Amygdala (tissue), 56 donors: ENCODE results near the gene MAPK8IP3.

Experiments used
- DNase-seq, 56 donors: peaks; one replicate each; lab custom pipeline; 2025; lab: John Stamatoyannopoulos, UW

The MAPK8IP3 gene

DNA sequence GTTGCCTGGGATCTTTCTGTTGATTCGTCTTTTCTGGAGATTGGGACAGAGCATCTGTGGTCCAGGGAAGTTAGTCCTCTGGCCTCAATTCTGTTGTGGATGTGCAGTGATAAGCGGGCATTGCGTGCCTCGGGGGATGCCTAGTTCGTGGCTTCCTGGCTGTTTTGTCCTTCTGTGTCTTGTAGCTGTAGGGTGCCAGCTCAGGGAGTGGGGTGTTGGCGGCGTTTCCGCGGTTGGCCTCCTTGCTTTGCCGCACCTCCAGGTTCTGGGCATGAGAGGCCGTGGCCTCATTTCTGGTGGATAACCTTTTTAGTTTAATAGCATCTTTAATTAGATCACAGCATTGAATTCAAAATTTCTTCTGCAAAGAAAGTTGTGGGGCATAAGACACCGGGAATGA is 29.3 kb upstream of the MAPK8IP3 start:
- no peak for DNase-seq

GRCh38 chr16:1677339-1677738 is 28.7 kb upstream of the MAPK8IP3 start:
- no peak for DNase-seq

- DNase-seq: peak; percentile 19 to 94 (median 84)
These were observed 28.0 kb upstream of the MAPK8IP3 start, which contains the start of gene JPT2 for GRCh38 chr16:1677942-1678499. Gene JPT2 (plus strand): TSS chr16:1678279. CDS start chr16:1678313, 34 bp downstream.

DNA sequence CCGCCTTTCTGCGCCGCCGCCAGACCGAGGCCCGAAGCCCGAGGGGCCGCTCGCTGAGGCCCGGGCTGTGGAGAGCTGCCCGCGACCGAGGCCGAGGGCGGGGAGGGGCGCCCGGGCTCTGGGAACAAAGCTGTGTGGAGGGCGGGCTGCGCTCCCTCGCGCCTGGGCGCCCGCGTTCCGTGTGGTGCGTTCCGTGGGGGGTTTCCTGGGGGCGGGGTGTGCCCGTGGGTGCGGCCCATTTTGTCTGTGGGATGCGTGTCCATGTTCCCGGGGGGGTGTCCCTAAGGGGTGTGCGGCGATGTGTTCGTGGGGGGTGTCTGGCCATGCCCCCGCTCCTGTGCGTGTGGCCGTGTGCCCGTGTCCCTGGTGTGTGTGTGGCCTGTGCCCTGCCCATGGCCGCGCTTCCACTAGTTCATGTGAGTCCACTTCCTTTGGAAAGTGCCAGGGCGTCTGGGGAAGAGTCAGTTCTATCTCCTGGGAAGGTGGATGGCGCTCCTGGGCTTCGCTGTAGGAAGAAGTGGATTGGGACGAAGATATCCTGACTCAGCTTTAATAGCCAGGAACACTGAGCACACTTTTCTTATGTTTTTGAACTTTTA is 27.4 kb upstream of the MAPK8IP3 start:
- peak in 8 of 56 donors; percentile 3 to 51 (median 18) for DNase-seq

DNA sequence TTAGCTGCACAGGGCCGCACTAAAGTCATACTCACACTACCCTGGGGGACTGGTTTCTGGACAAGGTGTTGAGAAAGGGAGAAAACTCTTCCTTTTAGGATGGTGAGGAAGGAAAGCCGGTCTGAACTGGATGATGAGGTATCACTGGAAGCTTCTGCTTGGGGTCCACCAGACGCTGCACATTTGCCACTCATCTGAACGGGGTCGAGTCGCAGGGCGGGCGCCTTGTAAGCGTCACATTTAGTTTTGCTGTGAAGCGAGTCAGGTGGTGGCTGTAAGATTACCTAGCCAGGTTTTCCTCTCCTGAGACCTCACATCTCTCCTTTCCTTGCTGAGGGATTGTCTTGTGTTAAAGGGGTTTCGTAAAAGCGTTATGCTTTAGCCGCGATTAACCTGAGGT is 25.6 kb upstream of the MAPK8IP3 start:
- DNase-seq: no peak

GRCh38 chr16:1681032-1681431 is 25.0 kb upstream of the MAPK8IP3 start:
- DNase-seq: no peak

DNA sequence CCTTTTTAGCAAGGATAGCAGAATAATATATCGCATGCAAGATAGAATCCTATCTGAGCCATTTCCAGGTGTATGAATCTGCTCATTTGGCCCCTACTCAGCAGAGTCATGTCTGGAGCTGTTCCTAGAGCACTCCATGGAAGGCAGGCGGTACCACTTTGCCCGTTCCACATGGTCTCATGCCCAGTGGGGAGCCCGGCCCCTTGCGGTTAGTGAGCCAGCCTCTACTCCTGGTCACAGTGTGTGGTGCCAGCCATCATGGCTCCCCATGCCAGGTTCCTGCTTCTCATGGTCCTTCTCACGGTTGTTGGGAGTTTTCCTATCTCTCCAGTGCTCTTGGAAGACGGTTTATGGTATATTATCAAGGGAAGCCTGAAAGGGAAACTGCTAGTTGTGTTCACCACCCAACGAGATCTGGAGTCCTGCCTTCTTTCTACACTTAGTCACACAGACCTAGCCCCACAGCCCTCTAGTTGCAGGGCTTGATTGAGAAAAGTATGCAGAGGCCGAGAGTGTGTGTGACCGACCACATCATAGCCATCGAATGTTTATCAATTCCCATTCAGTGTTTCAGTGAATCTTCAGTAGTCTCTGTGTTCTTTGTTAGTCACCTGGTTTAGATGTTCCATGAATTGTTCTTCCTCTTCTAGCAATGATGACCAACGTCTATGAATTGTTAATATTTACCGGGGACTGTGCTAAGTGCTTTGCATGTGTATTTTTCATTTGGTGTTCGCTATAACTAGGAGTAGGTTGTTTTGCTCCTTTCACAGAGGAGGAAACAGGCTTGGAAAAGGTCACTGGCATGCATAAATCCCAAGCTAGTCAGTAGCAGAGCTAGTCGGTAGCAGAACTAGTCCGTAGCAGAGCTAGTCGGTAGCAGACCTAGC is 18.3 kb upstream of the MAPK8IP3 start:
- no peak for DNase-seq

GRCh38 chr16:1688807-1689560 is 17.0 kb upstream of the MAPK8IP3 start:
- DNase-seq: no peak

DNA sequence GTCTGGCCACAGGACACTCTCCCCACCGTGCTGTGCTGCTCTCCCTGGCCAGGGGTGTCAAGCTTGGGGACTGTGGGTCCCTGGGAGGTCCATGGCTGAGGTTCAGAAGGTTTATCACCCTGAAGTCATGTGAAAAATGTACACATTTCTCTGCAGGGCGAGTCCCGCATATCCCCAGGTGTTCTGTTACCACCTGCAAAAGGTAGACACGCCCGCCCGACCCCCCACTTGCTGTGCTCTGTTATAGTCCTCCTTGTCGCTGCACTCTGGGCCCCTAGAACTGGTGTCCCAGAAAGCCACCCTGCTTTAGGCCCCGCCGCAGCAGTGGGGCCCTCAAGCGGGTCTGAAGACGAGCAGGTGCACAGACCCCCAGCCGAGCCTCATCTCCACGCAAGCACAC is 16.1 kb upstream of the MAPK8IP3 start:
- DNase-seq: no peak

- no peak for DNase-seq
These were observed 15.2 kb upstream of the MAPK8IP3 start for GRCh38 chr16:1690810-1691209.

DNA sequence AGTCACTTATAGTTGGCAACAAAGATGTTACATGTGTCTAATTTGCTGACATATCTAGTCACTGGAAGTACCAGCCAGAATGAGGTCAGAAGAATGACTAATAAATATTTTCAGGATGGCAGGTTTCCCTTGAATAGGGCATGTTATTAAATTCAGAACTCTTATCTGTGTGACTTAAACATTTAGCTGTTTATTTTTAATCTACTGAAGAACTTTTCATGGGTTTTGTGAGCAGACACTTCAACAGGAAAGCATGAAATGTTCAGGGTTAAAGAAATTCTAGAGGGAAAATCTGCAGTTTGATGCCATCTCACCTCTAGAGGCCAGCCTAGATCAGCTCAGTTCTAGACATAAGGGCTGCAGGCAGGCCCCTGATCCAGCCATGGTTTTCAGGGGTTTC is 14.7 kb upstream of the MAPK8IP3 start:
- no peak for DNase-seq

GRCh38 chr16:1691956-1692355 is 14.0 kb upstream of the MAPK8IP3 start:
- DNase-seq: peak in 16 of 56 donors; percentile 7 to 46 (median 25)

DNA sequence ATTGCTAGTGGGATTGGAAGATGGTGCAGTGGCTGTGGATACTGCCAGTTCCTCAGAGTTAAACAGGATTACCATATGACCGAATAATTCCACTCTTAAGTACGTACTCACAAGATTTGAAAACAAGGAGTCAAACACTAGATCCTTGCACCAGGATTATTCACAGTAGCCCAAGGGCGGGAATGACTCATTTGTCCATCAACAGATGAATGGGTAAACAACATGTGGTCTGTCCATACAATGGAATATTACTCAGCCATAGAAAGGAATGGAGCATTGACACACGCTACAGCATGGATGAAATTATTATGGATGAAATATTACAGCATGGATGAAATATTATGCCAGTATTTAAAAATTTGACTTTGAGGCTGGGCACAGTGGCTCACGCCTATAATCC is 9.1 kb upstream of the MAPK8IP3 start:
- no peak for DNase-seq

GRCh38 chr16:1698680-1699079 is 7.3 kb upstream of the MAPK8IP3 start:
- no peak for DNase-seq

DNA sequence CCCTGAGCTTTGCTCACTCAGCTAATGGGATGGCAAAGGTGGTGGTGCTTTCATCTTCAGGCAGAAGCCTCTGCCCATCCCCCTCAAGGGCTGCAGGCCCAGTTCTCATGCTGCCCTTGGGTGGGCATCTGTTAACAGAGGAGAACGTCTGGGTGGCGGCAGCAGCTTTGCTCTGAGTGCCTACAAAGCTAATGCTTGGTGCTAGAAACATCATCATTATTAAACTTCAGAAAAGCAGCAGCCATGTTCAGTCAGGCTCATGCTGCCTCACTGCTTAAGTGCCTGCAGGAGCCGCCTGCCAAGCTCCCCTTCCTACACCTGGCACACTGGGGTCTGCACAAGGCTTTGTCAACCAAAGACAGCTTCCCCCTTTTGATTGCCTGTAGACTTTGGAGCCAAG is 5.7 kb upstream of the MAPK8IP3 start:
- no peak for DNase-seq

- DNase-seq: no peak
These were observed 4.6 kb upstream of the MAPK8IP3 start for GRCh38 chr16:1701216-1701878.

DNA sequence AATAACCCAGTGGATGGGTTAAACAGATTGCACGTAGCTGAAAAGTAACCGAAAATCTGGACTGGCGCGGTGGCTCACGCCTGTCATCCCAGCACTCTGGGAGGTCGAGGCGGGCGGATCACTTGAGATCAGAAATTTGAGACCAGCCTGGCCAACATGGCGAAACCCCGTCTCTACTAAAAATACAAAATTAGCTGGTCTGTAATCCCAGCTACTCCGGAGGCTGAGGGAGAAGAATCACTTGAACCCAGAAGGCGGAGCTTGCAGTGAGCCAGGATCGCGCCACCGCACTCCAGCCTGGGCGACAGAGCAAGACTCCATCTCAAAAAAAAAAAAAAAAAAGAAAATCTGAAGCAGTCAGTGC is 689 bp upstream of the MAPK8IP3 start:
- DNase-seq: peak in 3 of 56 donors; percentile 39 to 65 (median 63)

DNA sequence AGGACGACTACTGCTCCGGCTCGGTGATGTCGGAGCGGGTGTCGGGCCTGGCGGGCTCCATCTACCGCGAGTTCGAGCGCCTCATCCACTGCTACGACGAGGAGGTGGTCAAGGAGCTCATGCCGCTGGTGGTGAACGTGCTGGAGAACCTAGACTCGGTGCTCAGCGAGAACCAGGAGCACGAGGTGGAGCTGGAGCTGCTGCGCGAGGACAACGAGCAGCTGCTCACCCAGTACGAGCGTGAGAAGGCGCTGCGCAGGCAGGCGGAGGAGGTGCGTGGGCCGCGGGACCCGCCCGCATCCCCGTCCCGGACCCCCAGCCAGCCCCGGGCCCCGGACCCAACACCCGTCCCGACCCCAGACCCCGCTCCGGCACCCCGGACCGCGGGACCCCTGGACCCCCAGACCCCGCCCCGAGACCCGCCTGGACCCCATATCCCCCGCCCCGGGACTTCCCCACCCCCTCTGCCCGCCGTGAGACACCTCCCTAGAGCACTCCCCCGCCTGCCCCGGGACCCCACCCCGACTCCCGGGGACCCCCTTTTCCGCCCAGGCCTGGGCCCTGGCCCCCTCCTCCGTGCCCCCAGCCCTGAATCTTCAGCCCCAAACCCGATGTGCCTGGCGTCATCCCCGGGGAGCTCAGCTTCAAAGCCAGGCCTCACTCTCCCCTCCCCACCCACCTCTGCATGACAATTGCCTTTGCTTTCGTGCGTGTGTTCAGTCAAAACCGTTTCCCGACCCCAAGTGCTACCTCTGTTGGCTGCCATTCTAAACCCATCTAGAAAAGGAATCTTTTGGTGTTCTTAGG is 594 bp downstream of the MAPK8IP3 start:
- peak in 1 of 56 donors; percentile 58 for DNase-seq

DNA sequence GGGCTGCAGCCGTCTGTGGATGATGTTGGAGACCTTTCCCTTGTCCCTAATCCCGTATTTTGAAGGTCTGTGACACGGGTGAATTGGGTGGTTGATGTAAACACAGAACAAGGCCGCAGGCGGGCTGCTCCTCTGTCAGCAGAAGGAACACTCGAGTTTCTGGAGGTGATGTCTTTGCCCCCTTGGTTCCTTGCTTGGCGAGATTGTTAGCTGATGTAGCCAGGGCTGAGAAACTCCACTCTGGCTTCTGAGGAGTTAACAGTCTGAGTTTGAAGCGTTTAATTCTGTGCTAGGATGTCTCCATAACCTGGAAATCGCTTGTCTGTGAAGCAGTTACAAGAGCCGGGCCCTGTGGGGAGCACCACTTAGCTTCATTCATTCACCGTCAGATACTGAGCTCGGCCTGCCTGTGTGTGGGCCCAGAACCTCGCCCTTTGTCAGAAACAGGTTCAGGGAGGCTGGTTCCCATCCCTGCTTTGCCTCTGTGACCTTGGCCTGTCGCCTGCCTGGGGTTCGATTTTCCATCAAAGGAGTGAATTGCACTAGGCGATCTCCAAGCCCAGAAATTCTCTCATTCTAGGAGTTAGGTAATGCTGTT is 1.3 kb downstream of the MAPK8IP3 start:
- peak in 9 of 56 donors; percentile 11 to 58 (median 43) for DNase-seq
